Measurements from ENCODE around the gene MIGA2. TPM values are rescaled to one million over a fixed set of nuclear protein-coding genes. Genes with fewer than 3 reads are reported as not detected.

MIGA2 gene
- polyA plus RNA-seq, 4 donors = 21.3 to 127 (median 61.0) TPM

DNA sequence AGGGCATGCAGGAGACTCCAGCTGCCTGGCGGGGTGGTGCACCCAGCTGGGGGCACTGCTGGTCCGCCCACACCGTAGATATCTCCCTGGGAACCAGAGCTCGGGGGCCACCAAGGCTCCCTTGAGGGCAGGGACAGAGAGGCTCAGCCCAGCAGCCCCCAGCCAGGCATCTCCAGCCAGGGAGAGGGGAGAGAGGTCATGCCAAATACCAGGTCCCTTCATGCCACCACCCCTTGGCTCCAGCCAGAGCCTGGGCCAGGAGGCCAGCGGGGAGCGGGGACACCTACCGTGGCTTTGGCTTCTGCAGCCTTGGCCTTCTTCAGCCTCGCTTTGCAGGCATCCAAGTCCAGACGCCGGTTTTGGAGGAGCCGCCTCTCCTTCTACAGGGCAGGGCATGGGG lies 22.3 kb upstream of the MIGA2 start:
- WGBS, 3 donors = 95 to 97% (median 96%) methylated on average over 9 to 11 of the region's 11 CpGs

GRCh38 chr9:129014608-129015007 lies 21.8 kb upstream of the MIGA2 start:
- Histone ChIP-seq H3K9me3 (ENCODE audit: control insufficient read depth in 2 of 2, insufficient read depth in 1 of 2, low read depth in 1 of 2, low read length in 1 of 2) (no peaks in the 10 kb centered on the region), H3K4me1 (ENCODE audit: control insufficient read depth in 3 of 3, insufficient read depth in 2 of 3, low read depth in 1 of 3, low read length in 2 of 3) (no peaks in the 10 kb centered on the region), H3K4me3 (ENCODE audit: low read depth in 1 of 3, low read length in 3 of 3) (no peak overlapping the region), H3K27me3 (ENCODE audit: control insufficient read depth in 3 of 3, insufficient read depth in 3 of 3, low read length in 3 of 3) (no peaks in the 10 kb centered on the region), H3K36me3 (ENCODE audit: control insufficient read depth in 3 of 3, insufficient read depth in 2 of 3, low read depth in 1 of 3, low read length in 3 of 3) (peaks cover 6 to 84% (median 26%) of the 10 kb centered on the region in 3 donors), H3K27ac (ENCODE audit: low read depth in 1 of 3, low read length in 2 of 3) (no peak overlapping the region)
- DNase-seq = no peak
- WGBS, 3 donors = 86 to 95% (median 94%) methylated on average over 8 of the region's 8 CpGs
- FAIRE-seq = no peak

More for the DNA sequence above, 22.3 kb upstream of the MIGA2 start:
- H3K27me3 ChIP-seq (ENCODE audit: control insufficient read depth in 3 of 3, insufficient read depth in 3 of 3, low read length in 3 of 3) = no peaks in the 10 kb centered on the region
- no peaks in the 10 kb centered on the region for H3K9me3 ChIP-seq (ENCODE audit: control insufficient read depth in 2 of 2, insufficient read depth in 1 of 2, low read depth in 1 of 2, low read length in 1 of 2)
- DNase-seq (no peak), FAIRE-seq (no peak)
- H3K4me1 ChIP-seq (ENCODE audit: control insufficient read depth in 3 of 3, insufficient read depth in 2 of 3, low read depth in 1 of 3, low read length in 2 of 3) = no peaks in the 10 kb centered on the region
- no peak overlapping the region for H3K4me3 ChIP-seq (ENCODE audit: low read depth in 1 of 3, low read length in 3 of 3)
- no peak overlapping the region for H3K27ac ChIP-seq (ENCODE audit: low read depth in 1 of 3, low read length in 2 of 3)
- peaks cover 6 to 84% (median 26%) of the 10 kb centered on the region in 3 donors for H3K36me3 ChIP-seq (ENCODE audit: control insufficient read depth in 3 of 3, insufficient read depth in 2 of 3, low read depth in 1 of 3, low read length in 3 of 3)

- peaks cover 0 to 3% (median 3%) of the 10 kb centered on the region in 3 donors for H3K4me1 ChIP-seq (ENCODE audit: control insufficient read depth in 3 of 3, insufficient read depth in 2 of 3, low read depth in 1 of 3, low read length in 2 of 3)
- H3K4me3 ChIP-seq (ENCODE audit: low read depth in 1 of 3, low read length in 3 of 3) = no peak overlapping the region
- H3K9me3 ChIP-seq (ENCODE audit: control insufficient read depth in 2 of 2, insufficient read depth in 1 of 2, low read depth in 1 of 2, low read length in 1 of 2) = no peaks in the 10 kb centered on the region
- no peaks in the 10 kb centered on the region for H3K27me3 ChIP-seq (ENCODE audit: control insufficient read depth in 3 of 3, insufficient read depth in 3 of 3, low read length in 3 of 3)
- FAIRE-seq (no peak), DNase-seq (peak in 1 of 2 donors; percentile 50)
- peak overlapping the region in 2 of 3 donors; percentile 44 to 89 for H3K27ac ChIP-seq (ENCODE audit: low read depth in 1 of 3, low read length in 2 of 3)
- WGBS, 3 donors = 21 to 46% (median 30%) methylated on average over 8 of the region's 8 CpGs
- H3K36me3 ChIP-seq (ENCODE audit: control insufficient read depth in 3 of 3, insufficient read depth in 2 of 3, low read depth in 1 of 3, low read length in 3 of 3) = peaks cover 0 to 49% (median 3%) of the 10 kb centered on the region in 3 donors
These were observed 15.3 kb upstream of the MIGA2 start for GRCh38 chr9:129021091-129021490.

DNA sequence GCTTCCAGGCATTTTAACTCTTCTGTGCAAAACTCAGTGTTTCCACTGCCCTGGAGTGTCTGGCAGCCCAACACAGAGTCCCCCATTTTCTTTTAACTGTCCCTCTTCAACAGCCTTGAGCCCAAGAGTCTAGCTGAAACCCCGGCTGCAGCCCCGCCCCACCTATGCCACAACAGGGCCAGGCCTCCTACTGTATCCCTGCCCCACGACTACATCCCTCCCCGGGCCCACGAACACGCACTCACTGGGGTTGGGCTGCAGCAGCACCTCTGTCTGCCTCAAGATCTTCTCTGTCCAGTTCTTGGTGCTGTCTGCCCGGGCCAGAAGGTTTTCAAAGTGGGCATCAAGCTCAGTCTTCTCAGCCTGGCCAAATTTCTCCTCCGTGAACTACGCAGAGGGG lies 14.4 kb upstream of the MIGA2 start:
- Histone ChIP-seq H3K9me3 (ENCODE audit: control insufficient read depth in 2 of 2, insufficient read depth in 1 of 2, low read depth in 1 of 2, low read length in 1 of 2) (no peaks in the 10 kb centered on the region), H3K27ac (ENCODE audit: low read depth in 1 of 3, low read length in 2 of 3) (peak overlapping the region in 1 of 3 donors; percentile 47)

DNA sequence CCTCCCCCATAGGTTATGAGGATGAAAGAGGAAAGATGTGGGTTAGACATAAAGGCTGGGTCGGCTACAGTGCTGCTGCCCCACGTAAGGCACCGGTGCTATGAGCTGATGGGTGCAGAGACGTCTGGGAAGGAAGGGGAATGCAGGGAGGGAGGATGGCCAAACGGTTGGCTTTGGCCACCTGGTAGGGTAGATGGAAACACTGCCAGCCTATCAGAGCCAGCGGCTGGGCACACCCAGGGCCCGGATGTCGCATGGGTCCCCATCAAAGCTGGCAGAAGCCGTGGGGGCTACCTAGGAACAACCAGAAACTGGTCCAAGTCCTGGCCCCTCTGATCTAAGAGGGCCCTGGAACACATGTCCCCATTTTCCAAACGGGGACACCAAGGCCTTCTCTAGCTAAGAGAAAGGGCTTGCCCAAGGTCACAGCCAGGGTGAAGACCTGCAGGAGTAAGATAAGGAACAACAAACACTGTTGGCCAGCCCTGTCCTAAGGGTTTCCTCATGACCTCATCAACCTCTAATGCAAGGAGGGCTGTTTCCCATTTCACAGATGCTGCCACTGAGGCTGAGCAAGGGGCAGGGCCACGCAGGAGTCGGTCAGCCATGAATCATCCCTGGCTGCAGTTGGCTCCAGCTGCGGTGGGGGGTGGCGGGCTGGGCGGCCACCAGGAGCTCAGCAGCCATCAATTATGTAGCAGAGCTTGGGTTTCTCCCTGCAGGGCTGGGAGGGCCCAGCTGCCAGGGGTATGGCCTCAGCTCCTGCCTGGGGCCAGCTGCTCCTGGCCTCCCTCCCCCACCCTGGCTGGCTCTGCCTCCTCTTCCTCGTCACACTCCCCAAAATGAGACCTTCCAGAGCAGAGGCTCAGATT lies 13.2 kb upstream of the MIGA2 start:
- H3K9me3 ChIP-seq (ENCODE audit: control insufficient read depth in 2 of 2, insufficient read depth in 1 of 2, low read depth in 1 of 2, low read length in 1 of 2) = no peaks in the 10 kb centered on the region
- no peak overlapping the region for H3K27ac ChIP-seq (ENCODE audit: low read depth in 1 of 3, low read length in 2 of 3)
- H3K4me1 ChIP-seq (ENCODE audit: control insufficient read depth in 3 of 3, insufficient read depth in 2 of 3, low read depth in 1 of 3, low read length in 2 of 3) = peaks cover 3 to 15% (median 10%) of the 10 kb centered on the region in 3 donors
- 71 to 78% (median 71%) methylated on average over 16 of the region's 16 CpGs for WGBS, 3 donors
- no peak for FAIRE-seq
- no peak for DNase-seq
- peaks cover 0 to 40% (median 3%) of the 10 kb centered on the region in 3 donors for H3K36me3 ChIP-seq (ENCODE audit: control insufficient read depth in 3 of 3, insufficient read depth in 2 of 3, low read depth in 1 of 3, low read length in 3 of 3)
- no peak overlapping the region for H3K4me3 ChIP-seq (ENCODE audit: low read depth in 1 of 3, low read length in 3 of 3)
- no peaks in the 10 kb centered on the region for H3K27me3 ChIP-seq (ENCODE audit: control insufficient read depth in 3 of 3, insufficient read depth in 3 of 3, low read length in 3 of 3)

More for the DNA sequence above, 14.4 kb upstream of the MIGA2 start:
- H3K27me3 ChIP-seq (ENCODE audit: control insufficient read depth in 3 of 3, insufficient read depth in 3 of 3, low read length in 3 of 3) = no peaks in the 10 kb centered on the region
- H3K4me1 ChIP-seq (ENCODE audit: control insufficient read depth in 3 of 3, insufficient read depth in 2 of 3, low read depth in 1 of 3, low read length in 2 of 3) = peaks cover 3 to 11% (median 4%) of the 10 kb centered on the region in 3 donors
- DNase-seq (no peak), FAIRE-seq (no peak)
- WGBS, 3 donors = 77 to 82% (median 81%) methylated on average over 9 of the region's 9 CpGs
- peaks cover 0 to 45% (median 3%) of the 10 kb centered on the region in 3 donors for H3K36me3 ChIP-seq (ENCODE audit: control insufficient read depth in 3 of 3, insufficient read depth in 2 of 3, low read depth in 1 of 3, low read length in 3 of 3)
- H3K4me3 ChIP-seq (ENCODE audit: low read depth in 1 of 3, low read length in 3 of 3) = no peak overlapping the region

GRCh38 chr9:129023908-129024233 lies 12.6 kb upstream of the MIGA2 start:
- Histone ChIP-seq H3K27ac (ENCODE audit: low read depth in 1 of 3, low read length in 2 of 3) (no peak overlapping the region), H3K36me3 (ENCODE audit: control insufficient read depth in 3 of 3, insufficient read depth in 2 of 3, low read depth in 1 of 3, low read length in 3 of 3) (peaks cover 0 to 34% (median 2%) of the 10 kb centered on the region in 3 donors), H3K4me1 (ENCODE audit: control insufficient read depth in 3 of 3, insufficient read depth in 2 of 3, low read depth in 1 of 3, low read length in 2 of 3) (peaks cover 3 to 15% (median 10%) of the 10 kb centered on the region in 3 donors), H3K27me3 (ENCODE audit: control insufficient read depth in 3 of 3, insufficient read depth in 3 of 3, low read length in 3 of 3) (no peaks in the 10 kb centered on the region), H3K4me3 (ENCODE audit: low read depth in 1 of 3, low read length in 3 of 3) (no peak overlapping the region), H3K9me3 (ENCODE audit: control insufficient read depth in 2 of 2, insufficient read depth in 1 of 2, low read depth in 1 of 2, low read length in 1 of 2) (no peaks in the 10 kb centered on the region)
- DNase-seq (no peak), FAIRE-seq (no peak)
- WGBS, 3 donors = 61 to 69% (median 64%) methylated on average over 4 of the region's 4 CpGs

DNA sequence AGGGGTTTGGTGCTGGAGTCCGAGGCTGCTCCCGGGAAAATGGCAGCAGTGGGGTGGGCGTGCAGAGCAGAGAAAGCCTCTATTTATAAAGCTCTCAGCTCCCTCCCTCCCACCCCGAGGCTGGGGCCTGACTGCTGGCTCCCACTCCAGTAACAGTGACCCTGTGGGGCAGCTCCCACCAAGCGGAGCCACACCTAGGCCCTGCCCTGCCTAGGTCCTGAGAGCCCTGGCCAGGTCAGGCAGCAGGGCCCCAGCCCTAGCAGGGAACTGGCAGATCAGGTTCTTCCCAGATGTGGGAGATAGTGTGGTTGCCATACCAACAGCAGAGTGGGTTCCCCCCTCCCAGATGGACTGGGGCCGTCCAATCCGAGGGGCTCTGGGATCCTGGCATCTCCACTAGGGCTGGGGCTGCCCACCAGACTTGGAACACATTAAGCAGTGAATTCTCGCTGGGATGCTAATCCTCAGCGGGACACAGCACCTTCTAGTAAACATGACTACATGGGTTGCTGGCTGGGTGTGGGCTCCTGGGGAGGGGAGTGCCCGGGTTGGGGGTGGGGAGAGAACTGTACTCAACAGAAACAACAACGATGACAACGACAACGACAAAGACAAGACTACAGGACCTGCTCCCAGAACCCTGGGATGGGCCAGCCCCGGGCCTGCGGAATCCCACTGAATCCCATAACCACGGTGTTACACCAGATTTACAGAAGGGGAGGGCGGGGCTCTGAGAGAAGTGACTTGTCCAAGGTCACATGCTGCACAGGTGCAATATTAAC lies 9.8 kb upstream of the MIGA2 start:
- peak overlapping the region in 2 of 3 donors; percentile 58 to 69 for H3K4me3 ChIP-seq (ENCODE audit: low read depth in 1 of 3, low read length in 3 of 3)
- H3K9me3 ChIP-seq (ENCODE audit: control insufficient read depth in 2 of 2, insufficient read depth in 1 of 2, low read depth in 1 of 2, low read length in 1 of 2) = no peaks in the 10 kb centered on the region
- peak overlapping the region; percentile 12 to 37 (median 24) for H3K27ac ChIP-seq (ENCODE audit: low read depth in 1 of 3, low read length in 2 of 3)
- peaks cover 0 to 16% (median 0%) of the 10 kb centered on the region in 3 donors for H3K36me3 ChIP-seq (ENCODE audit: control insufficient read depth in 3 of 3, insufficient read depth in 2 of 3, low read depth in 1 of 3, low read length in 3 of 3)
- H3K4me1 ChIP-seq (ENCODE audit: control insufficient read depth in 3 of 3, insufficient read depth in 2 of 3, low read depth in 1 of 3, low read length in 2 of 3) = peaks cover 3 to 20% (median 10%) of the 10 kb centered on the region in 3 donors
- DNase-seq = peak; percentile 48 to 76
- no peaks in the 10 kb centered on the region for H3K27me3 ChIP-seq (ENCODE audit: control insufficient read depth in 3 of 3, insufficient read depth in 3 of 3, low read length in 3 of 3)
- FAIRE-seq = no peak
- WGBS, 3 donors = 14 to 48% (median 26%) methylated on average over 17 of the region's 17 CpGs

GRCh38 chr9:129027224-129027684 lies 9.2 kb upstream of the MIGA2 start:
- WGBS, 3 donors = 17 to 25% (median 18%) methylated on average over 9 of the region's 9 CpGs
- FAIRE-seq (no peak), DNase-seq (peak in 1 of 2 donors; percentile 34)
- Histone ChIP-seq H3K4me1 (ENCODE audit: control insufficient read depth in 3 of 3, insufficient read depth in 2 of 3, low read depth in 1 of 3, low read length in 2 of 3) (peaks cover 0 to 20% (median 10%) of the 10 kb centered on the region in 3 donors), H3K4me3 (ENCODE audit: low read depth in 1 of 3, low read length in 3 of 3) (peak overlapping the region; percentile 58 to 69 (median 65)), H3K27ac (ENCODE audit: low read depth in 1 of 3, low read length in 2 of 3) (peak overlapping the region; percentile 12 to 58 (median 24)), H3K36me3 (ENCODE audit: control insufficient read depth in 3 of 3, insufficient read depth in 2 of 3, low read depth in 1 of 3, low read length in 3 of 3) (peaks cover 0 to 12% (median 0%) of the 10 kb centered on the region in 3 donors), H3K9me3 (ENCODE audit: control insufficient read depth in 2 of 2, insufficient read depth in 1 of 2, low read depth in 1 of 2, low read length in 1 of 2) (no peaks in the 10 kb centered on the region), H3K27me3 (ENCODE audit: control insufficient read depth in 3 of 3, insufficient read depth in 3 of 3, low read length in 3 of 3) (no peaks in the 10 kb centered on the region)

All from small intestine (tissue), 7 donors.